ENCODE data around the gene ATOX1. TPM values are rescaled to one million over a fixed set of nuclear protein-coding genes. Genes with fewer than 3 reads are reported as not detected.

The ATOX1 gene
- total and polyA plus RNA-seq, 2 of the 4 experiments (the other 2 are of a cell fraction), result 56.3 to 360 TPM

GRCh38 chr5:151719228-151720000 is 39.0 kb downstream of the ATOX1 start:
- in situ Hi-C loops (cut with MboI; ENCODE audit: low sequenced_read_pairs), result no loop called here
- Histone ChIP-seq H3K4me3 (ENCODE audit: insufficient read depth, low read depth, low read length) (no peak overlapping the region), H4K20me1 (ENCODE audit: insufficient read depth, low read length) (no peaks in the 10 kb centered on the region), H3K4ac (ENCODE audit: low read depth, low read length) (peak overlapping the region; percentile 91), H3K79me1 (ENCODE audit: low read depth in 1 of 2, low read length in 2 of 2) (peaks cover 0 to 24% of the 10 kb centered on the region in 2 experiments; a peak in 2 of 4 replicates), H4K91ac (ENCODE audit: insufficient read depth, low read depth, low read length) (peak overlapping the region; percentile 55), H2BK15ac (ENCODE audit: low read depth, low read length) (peak overlapping the region; percentile 84; the same call in 2 of the 3 replicates), H3K56ac (ENCODE audit: extremely low read depth, insufficient read depth, low read length) (peak overlapping the region; percentile 14; the same call in 1 of the 2 replicates), H2BK120ac (ENCODE audit: low read depth, low read length) (peak overlapping the region; percentile 86), H4K5ac (ENCODE audit: low read depth, low read length) (peak overlapping the region; percentile 84), H3K27ac (ENCODE audit: insufficient read depth, low read length) (peak overlapping the region; percentile 88), H3K14ac (replicated peaks; ENCODE audit: low read depth, low read length) (peak overlapping the region; percentile 47), H3K23ac (ENCODE audit: low read depth, low read length) (peak overlapping the region; percentile 49), H3K18ac (ENCODE audit: low read depth, low read length) (peak overlapping the region; percentile 82), H2AK9ac (replicated peaks; ENCODE audit: low read depth, low read length, poor library complexity) (peak overlapping the region; percentile 77), H3K4me1 (ENCODE audit: control insufficient read depth, insufficient read depth, low read length) (peaks cover 16% of the 10 kb centered on the region), H2BK5ac (ENCODE audit: low read depth, low read length, poor library complexity, severe bottlenecking) (peak overlapping the region; percentile 96), H3K9me3 (ENCODE audit: control insufficient read depth, insufficient read depth, low read length) (no peaks in the 10 kb centered on the region), H3K36me3 (ENCODE audit: control insufficient read depth, insufficient read depth, low read length) (no peaks in the 10 kb centered on the region), H3K9ac (ENCODE audit: low read depth, low read length) (peak overlapping the region; percentile 44), H2AK5ac (ENCODE audit: low read depth, low read length) (peak overlapping the region; percentile 87), H3K9me1 (ENCODE audit: insufficient read depth, low read length) (peaks cover 13% of the 10 kb centered on the region), H2AFZ (replicated peaks; ENCODE audit: low read length, poor library complexity) (peak overlapping the region; percentile 19), H4K8ac (ENCODE audit: low read depth in 2 of 2, low read length in 2 of 2) (peak overlapping the region; percentile 12 to 74; a peak in 3 of 4 replicates), H3K4me2 (ENCODE audit: low read depth, low read length) (peak overlapping the region; percentile 82), H3K27me3 (ENCODE audit: control insufficient read depth, insufficient read depth, low read length) (no peaks in the 10 kb centered on the region), H2BK20ac (ENCODE audit: low read depth, low read length) (peak overlapping the region; percentile 63)
- TF ChIP-seq FOS (IDR thresholded peaks at IDR 0.05; ENCODE audit: low read depth, low read length) (no peak), RAD21 (IDR thresholded peaks at IDR 0.05; ENCODE audit: low read length) (peak; percentile 68), RFX5 (IDR thresholded peaks at IDR 0.05; ENCODE audit: low read depth, low read length) (no peak), CTCF (conservative IDR thresholded peaks at IDR 0.05; ENCODE audit: low read depth, low read length) (peak; percentile 64), SMC3 (IDR thresholded peaks at IDR 0.05; ENCODE audit: low read depth, low read length) (peak; percentile 47)
- whole genome bisulfite sequencing, 2 experiments (ENCODE audit: extremely low coverage in 2 of 2, insufficient read length in 1 of 2), result 100% methylated on average over 1 of the region's 6 CpGs; no CpG with 5 or more reads in 1 of the 2 experiments
- intact Hi-C loops (cut with micrococcal nuclease), result loop anchor here (2.0 kb wide), 1 partner anchor 61 kb away; no protein-coding TSS in a partner anchor
- no TSS peak for BruUV-seq (replicated peaks)
- DNase-seq, result peak; percentile 50
- dilution Hi-C loops (cut with HindIII; ENCODE audit: low sequenced_read_pairs, unreplicated experiment), result no loop called here
- ChIA-PET CTCF (interaction anchor here (0.9 to 2.2 kb wide), 10 partner anchors 16 to 67 kb away, joined by 3 to 12 read pairs (median 5); no protein-coding TSS in a partner anchor), POLR2A (ENCODE audit: unreplicated experiment) (interaction anchor here (0.9 to 2.3 kb wide), 5 partner anchors 11 to 44 kb away, joined by 3 to 20 read pairs (median 6); partner anchors contain the start of gene SPARC)
- ATAC-seq (ENCODE audit: low read depth), result peak; percentile 56

All from IMR-90 (cell line).